ENCODE results near the gene ROBO2.

ROBO2 gene

DNA sequence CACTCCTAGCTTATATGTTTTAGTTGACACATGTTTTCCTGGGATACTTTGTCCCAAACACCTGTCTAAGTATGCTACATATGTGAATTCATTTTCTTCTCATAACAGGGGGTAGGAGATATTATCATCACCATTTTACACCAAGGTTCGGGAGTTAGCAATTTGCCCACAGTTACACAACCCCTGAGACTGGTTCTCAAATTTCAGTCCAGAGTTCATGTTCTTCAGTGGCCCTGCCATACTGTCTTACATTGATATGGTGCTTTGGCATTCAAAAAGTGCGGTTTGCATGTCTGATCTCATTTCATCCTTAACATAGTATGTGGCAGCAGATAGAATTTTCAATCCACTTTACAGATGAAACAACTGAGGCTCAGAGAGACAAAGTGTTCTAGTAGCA is 38.4 kb downstream of the ROBO2 start:
- H3K4me3 ChIP-seq (replicated peaks; ENCODE audit: low read depth, low read length), result no peak overlapping the region
- H3K36me3 ChIP-seq (ENCODE audit: control insufficient read depth, insufficient read depth, low read length), result no peaks in the 10 kb centered on the region
- no peaks in the 10 kb centered on the region for H3K27me3 ChIP-seq (replicated peaks; ENCODE audit: control insufficient read depth, insufficient read depth, low read length)
- no peak for DNase-seq (ENCODE audit: extremely low read depth, insufficient read length)
- TF ChIP-seq, protein P1, sequence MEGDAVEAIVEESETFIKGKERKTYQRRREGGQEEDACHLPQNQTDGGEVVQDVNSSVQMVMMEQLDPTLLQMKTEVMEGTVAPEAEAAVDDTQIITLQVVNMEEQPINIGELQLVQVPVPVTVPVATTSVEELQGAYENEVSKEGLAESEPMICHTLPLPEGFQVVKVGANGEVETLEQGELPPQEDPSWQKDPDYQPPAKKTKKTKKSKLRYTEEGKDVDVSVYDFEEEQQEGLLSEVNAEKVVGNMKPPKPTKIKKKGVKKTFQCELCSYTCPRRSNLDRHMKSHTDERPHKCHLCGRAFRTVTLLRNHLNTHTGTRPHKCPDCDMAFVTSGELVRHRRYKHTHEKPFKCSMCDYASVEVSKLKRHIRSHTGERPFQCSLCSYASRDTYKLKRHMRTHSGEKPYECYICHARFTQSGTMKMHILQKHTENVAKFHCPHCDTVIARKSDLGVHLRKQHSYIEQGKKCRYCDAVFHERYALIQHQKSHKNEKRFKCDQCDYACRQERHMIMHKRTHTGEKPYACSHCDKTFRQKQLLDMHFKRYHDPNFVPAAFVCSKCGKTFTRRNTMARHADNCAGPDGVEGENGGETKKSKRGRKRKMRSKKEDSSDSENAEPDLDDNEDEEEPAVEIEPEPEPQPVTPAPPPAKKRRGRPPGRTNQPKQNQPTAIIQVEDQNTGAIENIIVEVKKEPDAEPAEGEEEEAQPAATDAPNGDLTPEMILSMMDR (IDR thresholded peaks at IDR 0.05; ENCODE audit: insufficient read depth, low read length, poor library complexity, severe bottlenecking), result no peak

DNA sequence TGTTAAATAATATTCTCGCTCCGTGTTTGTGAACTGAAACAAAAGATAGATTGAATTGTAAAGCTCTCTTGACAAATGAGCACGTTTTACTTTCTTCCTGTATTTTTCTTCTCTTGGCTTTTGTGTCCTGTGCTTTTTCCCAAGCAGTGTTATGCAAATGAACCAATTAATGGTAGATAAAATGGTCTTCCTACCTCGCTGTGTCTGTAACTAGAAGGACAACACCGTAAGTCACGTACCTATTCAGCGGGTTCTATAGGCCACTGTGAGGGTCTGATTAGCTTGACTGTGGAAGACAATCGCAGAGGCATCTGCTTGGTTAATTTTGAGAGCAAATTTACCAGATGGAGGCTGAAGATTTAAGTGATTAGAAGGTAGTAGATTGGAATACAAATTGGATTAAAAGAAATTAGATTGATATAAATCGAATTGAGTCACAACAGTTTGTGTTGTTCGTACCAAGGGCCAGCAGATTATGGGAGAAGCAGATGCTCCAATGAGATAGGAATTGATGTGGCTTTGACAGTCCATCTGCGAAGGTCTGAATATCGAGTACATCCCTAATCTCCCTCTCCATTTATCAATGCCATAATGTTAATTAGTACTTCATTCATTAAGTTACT is 40.2 kb downstream of the ROBO2 start:
- H3K36me3 ChIP-seq (ENCODE audit: control insufficient read depth, insufficient read depth, low read length), result no peaks in the 10 kb centered on the region
- no peak overlapping the region for H3K4me3 ChIP-seq (replicated peaks; ENCODE audit: low read depth, low read length)
- H3K27me3 ChIP-seq (replicated peaks; ENCODE audit: control insufficient read depth, insufficient read depth, low read length), result no peaks in the 10 kb centered on the region
- DNase-seq (ENCODE audit: extremely low read depth, insufficient read length), result no peak
- TF ChIP-seq, protein P1 (IDR thresholded peaks at IDR 0.05; ENCODE audit: insufficient read depth, low read length, poor library complexity, severe bottlenecking), result no peak

DNA sequence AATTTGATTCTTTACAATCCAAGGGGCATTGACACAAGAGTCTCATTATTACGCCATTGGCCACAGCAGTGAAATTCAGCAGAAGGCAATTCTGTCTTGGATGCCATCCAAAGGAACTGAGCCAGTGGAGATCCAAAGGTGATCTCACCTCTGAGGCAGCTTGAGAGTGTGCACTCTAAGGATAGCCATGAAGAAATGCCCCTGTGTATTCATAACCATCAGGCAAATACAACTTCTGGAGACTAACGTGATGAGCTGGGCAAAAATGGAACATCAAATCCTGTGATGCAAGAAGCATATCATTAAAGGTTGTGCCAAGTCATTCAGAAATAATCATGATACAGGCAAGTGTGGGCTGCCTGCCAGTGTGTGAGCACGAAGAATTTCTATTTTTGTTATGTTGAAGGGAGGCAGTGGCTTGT is 41.4 kb downstream of the ROBO2 start:
- H3K27me3 ChIP-seq (replicated peaks; ENCODE audit: control insufficient read depth, insufficient read depth, low read length), result no peaks in the 10 kb centered on the region
- no peaks in the 10 kb centered on the region for H3K36me3 ChIP-seq (ENCODE audit: control insufficient read depth, insufficient read depth, low read length)
- DNase-seq (ENCODE audit: extremely low read depth, insufficient read length), result no peak
- H3K4me3 ChIP-seq (replicated peaks; ENCODE audit: low read depth, low read length), result no peak overlapping the region
- TF ChIP-seq, protein P1 (IDR thresholded peaks at IDR 0.05; ENCODE audit: insufficient read depth, low read length, poor library complexity, severe bottlenecking), result no peak

DNA sequence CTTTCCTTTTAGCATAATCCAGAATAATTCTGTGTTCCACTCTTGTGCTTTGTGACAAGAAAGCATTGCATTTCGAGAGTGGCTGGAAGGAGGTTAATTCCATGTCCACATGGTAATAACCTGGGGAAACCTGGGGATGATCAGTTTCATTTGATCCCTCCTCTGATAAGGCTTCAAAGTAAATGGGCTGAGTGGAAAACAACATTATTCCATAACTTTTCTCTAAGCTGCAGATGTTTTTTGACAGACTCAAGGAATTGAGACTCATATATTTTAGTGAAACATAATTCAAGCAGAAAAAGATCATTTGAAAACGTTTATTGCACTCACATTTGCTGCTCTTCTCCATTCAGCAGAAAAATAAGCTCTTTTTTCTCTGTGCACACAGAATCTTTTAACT is 44.6 kb downstream of the ROBO2 start:
- no peak for DNase-seq (ENCODE audit: extremely low read depth, insufficient read length)
- Histone ChIP-seq H3K4me3 (replicated peaks; ENCODE audit: low read depth, low read length) (no peak overlapping the region), H3K36me3 (ENCODE audit: control insufficient read depth, insufficient read depth, low read length) (no peaks in the 10 kb centered on the region), H3K27me3 (replicated peaks; ENCODE audit: control insufficient read depth, insufficient read depth, low read length) (no peaks in the 10 kb centered on the region)
- TF ChIP-seq, protein P1 (IDR thresholded peaks at IDR 0.05; ENCODE audit: insufficient read depth, low read length, poor library complexity, severe bottlenecking), result no peak

DNA sequence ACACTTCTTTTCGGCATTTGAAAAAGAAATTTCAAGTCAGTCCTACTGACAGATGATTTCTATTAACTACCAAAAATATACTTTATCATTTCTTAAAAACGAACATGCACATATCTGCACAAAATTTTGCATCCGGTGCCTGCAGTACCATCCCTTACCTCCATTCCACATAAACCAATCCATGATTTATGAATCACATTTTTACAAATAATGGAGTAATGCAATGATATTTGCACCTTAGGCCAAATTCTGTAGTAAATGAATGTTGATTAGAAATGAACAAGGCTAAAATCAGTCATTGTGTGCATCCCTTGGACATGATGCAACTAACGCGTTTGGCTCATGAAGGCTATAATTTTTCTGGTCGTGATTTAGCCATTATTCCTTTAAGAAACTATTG is 46.5 kb downstream of the ROBO2 start:
- Histone ChIP-seq H3K36me3 (ENCODE audit: control insufficient read depth, insufficient read depth, low read length) (no peaks in the 10 kb centered on the region), H3K27me3 (replicated peaks; ENCODE audit: control insufficient read depth, insufficient read depth, low read length) (no peaks in the 10 kb centered on the region), H3K4me3 (replicated peaks; ENCODE audit: low read depth, low read length) (no peak overlapping the region)
- no peak for DNase-seq (ENCODE audit: extremely low read depth, insufficient read length)
- TF ChIP-seq, protein P1 (IDR thresholded peaks at IDR 0.05; ENCODE audit: insufficient read depth, low read length, poor library complexity, severe bottlenecking), result no peak

DNA sequence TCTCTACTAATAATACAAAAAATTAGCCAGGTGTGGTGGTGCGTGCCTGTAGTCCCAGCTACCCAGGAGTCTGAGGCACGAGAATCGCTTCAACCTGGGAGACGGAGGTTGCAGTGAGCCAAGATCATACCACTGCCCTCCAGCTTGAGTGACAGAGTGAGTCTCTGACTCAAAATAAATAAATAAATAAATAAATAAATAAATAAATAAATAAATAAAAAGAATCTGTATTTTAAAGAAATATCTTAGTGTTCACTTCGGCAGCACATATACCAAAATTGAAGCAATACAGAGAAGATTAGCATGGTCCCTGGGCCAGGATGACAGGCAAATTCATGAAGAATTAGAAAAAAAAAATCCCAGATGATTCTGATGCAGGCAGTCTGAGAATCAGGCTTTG is 51.9 kb downstream of the ROBO2 start:
- H3K36me3 ChIP-seq (ENCODE audit: control insufficient read depth, insufficient read depth, low read length), result no peaks in the 10 kb centered on the region
- TF ChIP-seq, protein P1 (IDR thresholded peaks at IDR 0.05; ENCODE audit: insufficient read depth, low read length, poor library complexity, severe bottlenecking), result no peak

More for the DNA sequence above, 51.9 kb downstream of the ROBO2 start:
- no peaks in the 10 kb centered on the region for H3K27me3 ChIP-seq (replicated peaks; ENCODE audit: control insufficient read depth, insufficient read depth, low read length)
- H3K4me3 ChIP-seq (replicated peaks; ENCODE audit: low read depth, low read length), result no peak overlapping the region
- no peak for DNase-seq (ENCODE audit: extremely low read depth, insufficient read length)
